ENCODE results near the gene RHBDD1.

The RHBDD1 gene

DNA sequence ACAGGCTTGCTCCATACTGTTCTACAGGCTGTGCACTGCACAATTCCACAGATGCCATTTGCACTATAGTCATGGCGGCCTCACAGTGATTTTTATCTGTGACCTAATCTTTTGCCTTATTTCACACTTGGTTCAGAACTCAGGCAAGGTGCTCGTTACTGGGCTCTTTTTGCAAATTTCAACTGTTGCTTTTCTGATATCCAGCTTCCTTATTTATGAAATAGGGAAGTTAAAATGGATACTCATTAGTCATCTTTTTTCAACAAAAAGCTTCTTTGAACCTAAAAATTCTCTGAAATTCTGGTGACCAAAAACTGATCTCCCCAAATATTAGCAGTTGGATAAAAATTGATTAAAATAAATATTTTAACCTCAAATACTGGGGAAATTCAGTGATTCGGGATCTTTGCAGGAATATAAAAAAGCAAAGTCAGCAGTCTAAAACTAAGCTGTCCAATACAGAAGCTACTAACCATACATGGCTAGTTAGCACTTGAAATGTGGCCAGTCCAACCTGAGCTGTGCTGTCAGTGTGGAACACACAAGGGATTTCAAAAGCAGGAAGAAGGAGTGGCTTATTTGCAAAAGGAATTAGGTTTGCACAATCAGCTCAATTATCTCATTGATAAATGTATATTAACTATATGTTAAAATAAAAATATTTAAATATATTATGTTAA, 193.7 kb downstream of the RHBDD1 start:
- H3K4me3 ChIP-seq (ENCODE audit: low read depth, low read length) = no peak overlapping the region
- DNase-seq (ENCODE audit: low read depth, low spot score) = no peak
- CTCF ChIA-PET = no interaction called here
- POLR2A ChIA-PET = no interaction called here
- TF ChIP-seq, protein P1, sequence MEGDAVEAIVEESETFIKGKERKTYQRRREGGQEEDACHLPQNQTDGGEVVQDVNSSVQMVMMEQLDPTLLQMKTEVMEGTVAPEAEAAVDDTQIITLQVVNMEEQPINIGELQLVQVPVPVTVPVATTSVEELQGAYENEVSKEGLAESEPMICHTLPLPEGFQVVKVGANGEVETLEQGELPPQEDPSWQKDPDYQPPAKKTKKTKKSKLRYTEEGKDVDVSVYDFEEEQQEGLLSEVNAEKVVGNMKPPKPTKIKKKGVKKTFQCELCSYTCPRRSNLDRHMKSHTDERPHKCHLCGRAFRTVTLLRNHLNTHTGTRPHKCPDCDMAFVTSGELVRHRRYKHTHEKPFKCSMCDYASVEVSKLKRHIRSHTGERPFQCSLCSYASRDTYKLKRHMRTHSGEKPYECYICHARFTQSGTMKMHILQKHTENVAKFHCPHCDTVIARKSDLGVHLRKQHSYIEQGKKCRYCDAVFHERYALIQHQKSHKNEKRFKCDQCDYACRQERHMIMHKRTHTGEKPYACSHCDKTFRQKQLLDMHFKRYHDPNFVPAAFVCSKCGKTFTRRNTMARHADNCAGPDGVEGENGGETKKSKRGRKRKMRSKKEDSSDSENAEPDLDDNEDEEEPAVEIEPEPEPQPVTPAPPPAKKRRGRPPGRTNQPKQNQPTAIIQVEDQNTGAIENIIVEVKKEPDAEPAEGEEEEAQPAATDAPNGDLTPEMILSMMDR (IDR thresholded peaks at IDR 0.05; ENCODE audit: insufficient read depth, low read length, missing control alignments) = no peak

DNA sequence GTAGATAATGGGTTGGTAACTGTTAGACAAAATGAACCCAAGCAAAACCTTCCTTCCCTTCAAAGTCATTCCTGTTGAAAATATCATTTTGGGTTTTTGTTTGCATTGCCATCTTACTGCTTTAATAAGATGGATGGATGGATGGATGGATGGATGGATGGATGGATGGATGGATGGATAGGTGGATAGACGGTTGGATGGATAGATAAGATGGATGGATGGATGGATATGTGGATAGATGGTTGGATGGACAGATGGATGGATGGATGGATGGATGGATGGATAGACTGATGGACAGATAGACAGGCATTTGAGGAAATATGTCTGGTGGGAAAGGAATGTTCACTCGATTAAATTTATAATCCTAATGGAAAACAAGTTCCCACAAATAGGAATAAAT, 194.9 kb downstream of the RHBDD1 start:
- no peak overlapping the region for H3K4me3 ChIP-seq (ENCODE audit: low read depth, low read length)
- ChIA-PET POLR2A (no interaction called here), CTCF (interaction anchor here (3.3 kb wide), 1 partner anchor 7 kb away, joined by 23 read pairs; no protein-coding TSS in a partner anchor)
- TF ChIP-seq, protein P1 (IDR thresholded peaks at IDR 0.05; ENCODE audit: insufficient read depth, low read length, missing control alignments) = no peak
- DNase-seq (ENCODE audit: low read depth, low spot score) = no peak

DNA sequence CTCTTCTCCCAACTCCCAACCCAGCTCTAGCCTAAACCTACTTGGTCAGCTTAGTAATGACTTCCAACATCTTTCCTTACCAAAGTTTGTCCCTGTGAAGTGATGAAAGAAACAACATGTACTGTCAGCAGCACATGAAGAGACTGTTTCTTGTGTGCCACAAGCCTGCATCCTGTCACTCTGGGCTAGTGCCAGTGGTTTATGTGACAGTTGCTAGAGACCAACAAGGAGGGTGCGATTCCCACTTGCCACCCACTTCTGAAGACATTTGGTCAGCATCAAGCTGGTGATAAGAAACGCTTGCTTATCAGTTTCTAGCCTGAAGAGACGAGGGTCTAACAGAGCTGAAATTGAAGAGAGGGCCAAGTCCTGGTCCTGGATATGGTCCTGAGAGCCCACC, 195.5 kb downstream of the RHBDD1 start:
- ChIA-PET CTCF (interaction anchor here (3.3 kb wide), 1 partner anchor 8 kb away, joined by 23 read pairs; no protein-coding TSS in a partner anchor), POLR2A (no interaction called here)
- H3K4me3 ChIP-seq (ENCODE audit: low read depth, low read length) = no peak overlapping the region
- TF ChIP-seq, protein P1 (IDR thresholded peaks at IDR 0.05; ENCODE audit: insufficient read depth, low read length, missing control alignments) = no peak
- DNase-seq (ENCODE audit: low read depth, low spot score) = no peak

DNA sequence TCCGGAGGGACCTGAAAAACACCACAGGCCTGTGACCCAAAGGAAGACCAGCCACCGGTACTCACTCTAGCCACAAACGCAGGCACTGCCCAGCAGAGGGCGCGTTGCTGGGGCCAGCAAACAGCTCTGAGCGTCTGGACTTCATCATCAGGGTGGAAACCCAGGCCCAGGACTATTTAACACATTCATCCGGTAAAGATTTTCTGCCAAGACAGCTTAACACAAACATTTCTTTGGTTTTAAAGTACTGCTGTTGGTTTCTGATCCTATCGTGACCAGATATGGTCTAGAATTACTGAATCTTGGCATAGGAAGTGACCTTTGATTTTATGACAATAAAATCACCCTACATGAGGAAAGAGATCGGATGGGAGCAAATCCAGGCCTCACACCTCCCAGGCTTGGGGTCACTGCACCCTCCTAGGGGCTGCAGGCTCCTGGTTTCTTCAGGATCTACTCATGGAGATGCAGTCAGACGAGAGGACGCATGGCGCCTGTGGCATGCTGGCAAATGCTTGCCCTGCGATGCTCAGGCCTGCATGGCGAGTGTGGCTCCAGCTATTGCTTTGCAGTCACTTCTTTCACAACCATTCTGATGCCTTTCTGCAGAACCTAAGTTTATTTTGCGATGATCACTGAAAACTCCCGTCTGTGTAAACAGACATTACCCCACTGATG, 197.8 kb downstream of the RHBDD1 start:
- no peak overlapping the region for H3K4me3 ChIP-seq (ENCODE audit: low read depth, low read length)
- TF ChIP-seq, protein P1 (IDR thresholded peaks at IDR 0.05; ENCODE audit: insufficient read depth, low read length, missing control alignments) = peak; percentile 75
- ChIA-PET CTCF (interaction anchor here (0.5 to 3.3 kb wide), 18 partner anchors 9 to 944 kb away, joined by 3 to 23 read pairs (median 4); no protein-coding TSS in a partner anchor), POLR2A (no interaction called here)
- no peak for DNase-seq (ENCODE audit: low read depth, low spot score)

DNA sequence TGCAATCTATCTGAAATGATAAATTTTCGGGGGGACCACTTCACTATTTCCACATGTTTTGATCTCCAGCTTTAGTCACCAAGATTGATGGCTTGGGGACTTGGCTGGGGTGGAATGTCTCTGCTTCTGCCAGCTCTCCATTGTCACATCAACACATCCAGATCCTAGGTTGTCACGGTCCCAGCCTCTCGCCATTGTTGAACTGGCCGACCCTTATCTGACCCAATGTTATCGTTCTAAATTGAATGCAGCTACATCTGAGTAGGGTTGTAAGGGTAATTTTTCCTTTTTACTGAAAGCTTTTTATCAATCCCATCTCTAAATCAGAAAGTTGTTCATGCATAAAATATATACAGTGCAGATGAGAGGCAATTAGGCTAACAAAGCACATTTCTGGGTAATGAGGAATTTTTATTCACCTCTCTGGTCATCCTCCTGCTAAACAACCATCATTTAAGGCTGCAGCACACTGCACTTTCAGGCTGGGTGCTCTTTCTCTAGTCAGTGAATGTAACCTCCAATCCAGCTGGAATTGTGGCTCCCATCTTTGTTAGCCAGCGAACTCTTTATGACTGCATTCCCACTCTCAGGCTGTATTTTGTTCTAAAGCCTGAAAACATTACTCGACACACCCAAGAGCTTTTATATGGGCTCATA, 200.0 kb downstream of the RHBDD1 start:
- ChIA-PET POLR2A (no interaction called here), CTCF (no interaction called here)
- no peak overlapping the region for H3K4me3 ChIP-seq (ENCODE audit: low read depth, low read length)
- TF ChIP-seq, protein P1 (IDR thresholded peaks at IDR 0.05; ENCODE audit: insufficient read depth, low read length, missing control alignments) = no peak
- no peak for DNase-seq (ENCODE audit: low read depth, low spot score)

DNA sequence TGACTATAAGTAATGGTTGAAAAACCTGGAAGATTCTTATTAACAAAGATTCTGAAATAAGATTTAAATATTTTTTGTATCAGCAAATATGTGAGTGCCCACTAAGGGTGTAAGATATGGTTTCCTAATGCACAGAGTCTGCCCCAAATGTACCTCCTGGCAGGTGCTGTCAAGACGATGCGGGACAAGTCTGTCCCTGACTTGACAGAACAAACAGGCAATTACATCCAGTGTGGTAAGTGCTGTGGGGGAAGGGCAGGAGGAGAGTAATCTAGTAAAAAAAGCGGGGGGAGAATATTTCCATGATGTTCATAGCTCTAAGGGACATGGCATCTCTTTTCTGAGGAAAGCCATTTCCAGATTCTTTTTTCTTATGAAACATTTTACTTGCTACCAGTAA, 200.7 kb downstream of the RHBDD1 start:
- POLR2A ChIA-PET = no interaction called here
- CTCF ChIA-PET = interaction anchor here (1.1 kb wide), 1 partner anchor 10 kb away, joined by 3 read pairs; no protein-coding TSS in a partner anchor
- no peak for DNase-seq (ENCODE audit: low read depth, low spot score)
- TF ChIP-seq, protein P1 (IDR thresholded peaks at IDR 0.05; ENCODE audit: insufficient read depth, low read length, missing control alignments) = no peak
- no peak overlapping the region for H3K4me3 ChIP-seq (ENCODE audit: low read depth, low read length)
